ENCODE measurements around the gene NUP210L. TPM values are rescaled to one million over a fixed set of nuclear protein-coding genes. Genes with fewer than 3 reads are reported as not detected.

NUP210L gene
- total RNA-seq, 1 experiment from 2014 or later: 0.10 TPM

DNA sequence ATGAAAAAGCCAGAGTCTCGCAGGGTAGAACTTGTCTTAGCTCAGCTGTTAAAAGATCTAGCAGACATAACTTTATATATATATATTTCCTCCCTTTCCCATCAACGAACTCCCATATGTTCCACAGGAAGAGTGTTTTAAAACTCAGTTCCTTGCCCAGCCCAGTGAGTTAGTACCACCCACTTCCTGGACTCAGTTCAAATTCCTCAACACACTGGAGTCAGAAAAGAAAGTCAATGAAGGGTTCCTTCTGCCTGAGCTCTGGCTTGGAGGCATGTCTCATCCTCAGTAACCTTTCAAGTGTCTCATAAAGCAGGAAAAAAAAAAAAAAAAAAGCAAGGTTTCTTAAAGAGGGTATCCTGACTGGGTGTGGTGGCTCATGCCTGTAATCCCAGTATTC is 21.5 kb upstream of the NUP210L start:
- no peaks in the 10 kb centered on the region for H3K9me2 ChIP-seq (ENCODE audit: insufficient read depth)
- RAD21 ChIA-PET (ENCODE audit: low non-redundant PET in 1 of 2, low total read pairs in 2 of 2, uncharacterized antibody in 2 of 2, unreplicated experiment in 2 of 2): no interaction called here
- no peak overlapping the region for H3K4me3 ChIP-seq (replicated peaks in 1 of 2; ENCODE audit: low read depth in 1 of 2, low read length in 2 of 2)
- no peak overlapping the region for H2AFZ ChIP-seq (ENCODE audit: low read depth, low read length, poor library complexity, severe bottlenecking)
- no peak overlapping the region for H3K9ac ChIP-seq (ENCODE audit: low read length)
- BruUV-seq (replicated peaks): no TSS peak
- H3K79me2 ChIP-seq (ENCODE audit: insufficient read depth, low read length): peaks cover 92% of the 10 kb centered on the region
- CTCF ChIA-PET: no interaction called here
- no peak overlapping the region for H3K4me2 ChIP-seq (ENCODE audit: low read length)
- no peak overlapping the region for H3K27ac ChIP-seq (ENCODE audit: low read depth, low read length)
- H3K9me3 ChIP-seq (ENCODE audit: control insufficient read depth in 1 of 2, insufficient read depth in 1 of 2, low read depth in 1 of 2, low read length in 2 of 2): no peaks in the 10 kb centered on the region
- peaks cover 55% of the 10 kb centered on the region; the same call in 1 of the 2 replicates for H4K20me1 ChIP-seq (ENCODE audit: insufficient read depth)
- intact Hi-C loops (cut with micrococcal nuclease): no loop called here
- H3K36me3 ChIP-seq (ENCODE audit: control insufficient read depth in 1 of 2, insufficient read depth in 2 of 2, low read length in 2 of 2): peaks cover 43 to 66% of the 10 kb centered on the region in 2 experiments
- H3K27me3 ChIP-seq (ENCODE audit: insufficient read depth, low read length): no peaks in the 10 kb centered on the region
- TF ChIP-seq, protein P1, sequence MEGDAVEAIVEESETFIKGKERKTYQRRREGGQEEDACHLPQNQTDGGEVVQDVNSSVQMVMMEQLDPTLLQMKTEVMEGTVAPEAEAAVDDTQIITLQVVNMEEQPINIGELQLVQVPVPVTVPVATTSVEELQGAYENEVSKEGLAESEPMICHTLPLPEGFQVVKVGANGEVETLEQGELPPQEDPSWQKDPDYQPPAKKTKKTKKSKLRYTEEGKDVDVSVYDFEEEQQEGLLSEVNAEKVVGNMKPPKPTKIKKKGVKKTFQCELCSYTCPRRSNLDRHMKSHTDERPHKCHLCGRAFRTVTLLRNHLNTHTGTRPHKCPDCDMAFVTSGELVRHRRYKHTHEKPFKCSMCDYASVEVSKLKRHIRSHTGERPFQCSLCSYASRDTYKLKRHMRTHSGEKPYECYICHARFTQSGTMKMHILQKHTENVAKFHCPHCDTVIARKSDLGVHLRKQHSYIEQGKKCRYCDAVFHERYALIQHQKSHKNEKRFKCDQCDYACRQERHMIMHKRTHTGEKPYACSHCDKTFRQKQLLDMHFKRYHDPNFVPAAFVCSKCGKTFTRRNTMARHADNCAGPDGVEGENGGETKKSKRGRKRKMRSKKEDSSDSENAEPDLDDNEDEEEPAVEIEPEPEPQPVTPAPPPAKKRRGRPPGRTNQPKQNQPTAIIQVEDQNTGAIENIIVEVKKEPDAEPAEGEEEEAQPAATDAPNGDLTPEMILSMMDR (IDR thresholded peaks at IDR 0.05 in 2 of 3, conservative IDR thresholded peaks at IDR 0.05 in 1 of 3; ENCODE audit: borderline replicate concordance in 1 of 3, insufficient read depth in 1 of 3, low read depth in 2 of 3, low read length in 2 of 3): no peak
- TF ChIP-seq REST (IDR thresholded peaks at IDR 0.05; ENCODE audit: low read depth) (no peak), FOSL1 (IDR thresholded peaks at IDR 0.05; ENCODE audit: low read depth) (no peak), RAD21 (IDR thresholded peaks at IDR 0.05; ENCODE audit: low read depth) (no peak), MAX (IDR thresholded peaks at IDR 0.05) (no peak), ELF1 (IDR thresholded peaks at IDR 0.05; ENCODE audit: borderline replicate concordance, low read depth) (no peak)
- TF ChIP-seq, protein P2, sequence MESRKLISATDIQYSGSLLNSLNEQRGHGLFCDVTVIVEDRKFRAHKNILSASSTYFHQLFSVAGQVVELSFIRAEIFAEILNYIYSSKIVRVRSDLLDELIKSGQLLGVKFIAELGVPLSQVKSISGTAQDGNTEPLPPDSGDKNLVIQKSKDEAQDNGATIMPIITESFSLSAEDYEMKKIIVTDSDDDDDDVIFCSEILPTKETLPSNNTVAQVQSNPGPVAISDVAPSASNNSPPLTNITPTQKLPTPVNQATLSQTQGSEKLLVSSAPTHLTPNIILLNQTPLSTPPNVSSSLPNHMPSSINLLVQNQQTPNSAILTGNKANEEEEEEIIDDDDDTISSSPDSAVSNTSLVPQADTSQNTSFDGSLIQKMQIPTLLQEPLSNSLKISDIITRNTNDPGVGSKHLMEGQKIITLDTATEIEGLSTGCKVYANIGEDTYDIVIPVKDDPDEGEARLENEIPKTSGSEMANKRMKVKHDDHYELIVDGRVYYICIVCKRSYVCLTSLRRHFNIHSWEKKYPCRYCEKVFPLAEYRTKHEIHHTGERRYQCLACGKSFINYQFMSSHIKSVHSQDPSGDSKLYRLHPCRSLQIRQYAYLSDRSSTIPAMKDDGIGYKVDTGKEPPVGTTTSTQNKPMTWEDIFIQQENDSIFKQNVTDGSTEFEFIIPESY (IDR thresholded peaks at IDR 0.05; ENCODE audit: extremely low read depth, insufficient replicate concordance, low read length): no peak
- DNase-seq (ENCODE audit: low read depth, low spot score) (no peak), ATAC-seq (no peak)
- H3K4me1 ChIP-seq (ENCODE audit: control insufficient read depth in 1 of 2, insufficient read depth in 2 of 2, low read length in 2 of 2): peaks cover 10 to 21% of the 10 kb centered on the region in 2 experiments
- POLR2A ChIA-PET: no interaction called here
